ENCODE results near the gene ZBTB20. TPM values are rescaled to one million over a fixed set of nuclear protein-coding genes. Genes with fewer than 3 reads are reported as not detected.

Gene ZBTB20
- total RNA-seq, 4 donors from 2014 or later, result 4.1 to 41.8 (median 11.6) TPM

DNA sequence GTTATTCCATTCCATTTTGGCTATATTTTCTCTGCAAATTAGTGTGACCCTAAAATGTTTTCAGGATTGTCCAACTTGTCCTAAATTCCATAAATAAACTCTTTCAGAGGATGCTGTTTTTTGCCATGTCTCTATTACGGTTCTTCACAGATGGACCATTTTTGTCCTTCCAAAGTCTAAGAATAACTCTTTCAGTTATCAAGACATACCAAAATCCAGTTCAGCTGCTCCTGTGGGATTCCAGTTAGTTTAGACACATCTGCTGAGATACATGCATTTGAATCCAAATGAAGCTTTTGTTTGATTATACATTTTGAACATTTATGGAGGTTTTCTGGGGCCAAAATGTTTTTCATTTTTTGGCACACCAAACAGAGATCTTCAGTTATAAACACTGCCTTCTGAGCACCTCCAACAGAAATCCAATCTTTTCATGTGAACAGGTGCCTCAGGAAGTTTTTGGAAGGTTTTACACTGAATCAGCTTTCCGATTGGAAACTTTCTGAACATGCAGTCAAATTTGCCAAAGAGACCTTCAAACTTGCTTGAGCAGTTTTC, 772.6 kb downstream of the ZBTB20 start:
- WGBS, 2 donors, result 65 to 83% methylated on average over 2 of the region's 2 CpGs
- H3K4me3 ChIP-seq, result no peak overlapping the region
- intact Hi-C loops (cut with DNase I), result no loop called here
- H3K36me3 ChIP-seq, result peaks cover 0 to 9% (median 0%) of the 10 kb centered on the region in 3 donors
- DNase-seq, result no peak
- TF ChIP-seq, protein P1, sequence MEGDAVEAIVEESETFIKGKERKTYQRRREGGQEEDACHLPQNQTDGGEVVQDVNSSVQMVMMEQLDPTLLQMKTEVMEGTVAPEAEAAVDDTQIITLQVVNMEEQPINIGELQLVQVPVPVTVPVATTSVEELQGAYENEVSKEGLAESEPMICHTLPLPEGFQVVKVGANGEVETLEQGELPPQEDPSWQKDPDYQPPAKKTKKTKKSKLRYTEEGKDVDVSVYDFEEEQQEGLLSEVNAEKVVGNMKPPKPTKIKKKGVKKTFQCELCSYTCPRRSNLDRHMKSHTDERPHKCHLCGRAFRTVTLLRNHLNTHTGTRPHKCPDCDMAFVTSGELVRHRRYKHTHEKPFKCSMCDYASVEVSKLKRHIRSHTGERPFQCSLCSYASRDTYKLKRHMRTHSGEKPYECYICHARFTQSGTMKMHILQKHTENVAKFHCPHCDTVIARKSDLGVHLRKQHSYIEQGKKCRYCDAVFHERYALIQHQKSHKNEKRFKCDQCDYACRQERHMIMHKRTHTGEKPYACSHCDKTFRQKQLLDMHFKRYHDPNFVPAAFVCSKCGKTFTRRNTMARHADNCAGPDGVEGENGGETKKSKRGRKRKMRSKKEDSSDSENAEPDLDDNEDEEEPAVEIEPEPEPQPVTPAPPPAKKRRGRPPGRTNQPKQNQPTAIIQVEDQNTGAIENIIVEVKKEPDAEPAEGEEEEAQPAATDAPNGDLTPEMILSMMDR (IDR thresholded peaks at IDR 0.05), result no peak
- no peak for TF ChIP-seq POLR2A (IDR thresholded peaks at IDR 0.05)
- peaks cover 0 to 34% (median 0%) of the 10 kb centered on the region in 3 donors for H3K4me1 ChIP-seq
- H3K27ac ChIP-seq, result no peak overlapping the region
- no peaks in the 10 kb centered on the region for H3K9me3 ChIP-seq
- H3K27me3 ChIP-seq, result no peaks in the 10 kb centered on the region

DNA sequence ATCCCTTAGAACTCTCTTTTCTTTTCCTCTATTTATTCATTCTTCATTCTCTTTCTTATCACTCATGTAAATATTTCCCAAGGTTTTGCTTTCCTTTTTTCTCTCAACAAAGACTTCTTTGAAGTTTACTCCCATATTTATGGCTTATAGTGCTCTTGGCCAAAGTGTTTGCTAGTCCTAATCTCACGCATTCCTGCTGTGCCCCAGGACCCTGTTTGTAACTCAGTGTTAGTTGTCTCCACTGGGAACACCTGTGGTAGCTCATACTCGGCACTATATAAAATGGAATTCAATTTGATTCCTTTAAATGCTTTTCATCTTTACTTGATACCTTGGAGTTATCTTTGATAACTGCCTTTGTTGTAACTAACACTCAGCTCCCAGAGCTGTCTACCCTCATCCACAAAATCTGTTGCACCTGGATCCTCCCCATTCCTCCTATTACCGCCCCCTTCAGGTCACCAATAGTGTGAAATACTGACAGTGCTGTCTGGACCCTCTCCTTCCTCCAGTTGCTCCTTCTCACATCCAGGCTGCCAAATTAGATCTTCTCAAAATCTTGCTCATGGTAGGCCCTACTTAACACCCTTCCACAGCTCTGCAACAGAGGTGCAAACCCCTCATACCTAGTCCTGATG, 776.4 kb downstream of the ZBTB20 start:
- Histone ChIP-seq H3K4me1 (peaks cover 0 to 15% (median 0%) of the 10 kb centered on the region in 3 donors), H3K4me3 (no peak overlapping the region), H3K9me3 (no peaks in the 10 kb centered on the region), H3K27me3 (no peaks in the 10 kb centered on the region), H3K36me3 (no peaks in the 10 kb centered on the region), H3K27ac (no peak overlapping the region)
- WGBS, 2 donors, result 44 to 72% methylated on average over 3 of the region's 3 CpGs
- TF ChIP-seq POLR2A (IDR thresholded peaks at IDR 0.05), result no peak
- TF ChIP-seq, protein P1 (IDR thresholded peaks at IDR 0.05), result no peak
- DNase-seq, result no peak
- intact Hi-C loops (cut with DNase I), result no loop called here

DNA sequence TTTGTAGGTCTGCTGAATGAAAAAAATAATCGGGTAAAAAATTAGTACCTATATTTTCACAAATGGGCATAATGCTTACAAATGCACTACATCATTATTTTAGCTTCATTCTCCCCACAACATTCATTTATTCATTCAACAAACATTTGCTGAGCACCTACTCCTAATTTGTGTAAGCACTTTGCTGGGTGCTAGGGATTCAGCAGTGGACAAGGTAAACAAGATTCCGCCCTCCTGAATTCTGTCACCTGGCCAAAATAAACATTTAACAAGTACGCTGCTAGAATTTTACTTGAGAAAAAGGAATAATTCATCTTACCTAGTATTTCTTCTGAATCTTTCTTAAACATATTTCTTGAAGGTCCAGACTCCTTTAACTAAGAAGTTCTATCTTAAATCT, 781.2 kb downstream of the ZBTB20 start:
- H3K27me3 ChIP-seq, result no peaks in the 10 kb centered on the region
- H3K4me1 ChIP-seq, result peaks cover 0 to 24% (median 0%) of the 10 kb centered on the region in 3 donors
- no peak overlapping the region for H3K27ac ChIP-seq
- intact Hi-C loops (cut with DNase I), result no loop called here
- DNase-seq, result no peak
- TF ChIP-seq, protein P1 (IDR thresholded peaks at IDR 0.05), result no peak
- no peak for TF ChIP-seq POLR2A (IDR thresholded peaks at IDR 0.05)
- no peaks in the 10 kb centered on the region for H3K36me3 ChIP-seq
- no peaks in the 10 kb centered on the region for H3K9me3 ChIP-seq
- 64 to 82% methylated on average over 3 of the region's 3 CpGs for WGBS, 2 donors
- no peak overlapping the region for H3K4me3 ChIP-seq

DNA sequence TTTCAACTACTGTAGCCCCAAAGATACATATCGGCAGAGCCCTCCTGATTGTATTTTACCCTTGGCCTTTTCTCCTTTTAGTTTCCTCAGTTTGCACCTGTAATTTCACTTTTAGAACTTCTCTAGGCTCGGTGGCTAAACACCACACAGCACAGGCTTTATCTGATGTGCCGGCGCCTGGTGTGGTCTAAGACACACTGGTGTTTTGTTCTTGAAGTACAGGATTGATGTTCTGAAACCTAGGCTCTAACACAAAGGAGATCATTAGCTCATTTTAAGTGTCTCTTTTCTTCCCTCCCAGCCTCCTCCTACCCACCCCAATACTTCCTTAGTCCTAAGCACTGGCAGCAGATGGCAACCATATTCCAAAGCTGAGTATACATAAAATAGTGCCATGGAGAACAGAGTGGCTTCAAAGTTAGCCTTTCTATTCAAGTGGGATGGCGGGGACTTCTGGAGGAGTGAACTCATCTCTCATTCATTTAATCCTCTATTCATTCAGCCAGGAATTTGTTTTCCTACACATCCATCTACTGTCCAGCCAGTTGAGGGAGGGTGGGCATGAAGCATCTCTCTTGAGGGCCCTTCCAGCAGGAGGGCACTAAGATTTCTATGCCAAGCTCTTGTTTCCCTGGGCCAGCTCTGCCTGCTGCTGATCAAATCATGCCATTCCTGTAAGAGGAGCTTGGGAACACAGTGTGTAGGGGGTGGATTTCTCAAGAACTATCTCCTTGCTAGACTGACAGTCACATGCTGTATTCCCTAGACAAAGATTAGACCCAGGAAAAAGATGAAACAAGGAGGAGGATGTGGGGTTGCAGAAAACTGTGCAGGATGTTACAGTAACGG, 782.1 kb downstream of the ZBTB20 start:
- TF ChIP-seq POLR2A (IDR thresholded peaks at IDR 0.05), result no peak
- TF ChIP-seq, protein P1 (IDR thresholded peaks at IDR 0.05), result no peak
- DNase-seq, result no peak

More for the DNA sequence above, 782.1 kb downstream of the ZBTB20 start:
- no peaks in the 10 kb centered on the region for H3K27me3 ChIP-seq
- peaks cover 0 to 24% (median 0%) of the 10 kb centered on the region in 3 donors for H3K4me1 ChIP-seq
- H3K27ac ChIP-seq, result no peak overlapping the region
- H3K36me3 ChIP-seq, result no peaks in the 10 kb centered on the region
- no peak overlapping the region for H3K4me3 ChIP-seq
- no peaks in the 10 kb centered on the region for H3K9me3 ChIP-seq
- WGBS, 2 donors, result 72 to 85% methylated on average over 6 of the region's 6 CpGs
- intact Hi-C loops (cut with DNase I), result no loop called here
